NCI-H2029 treated with DMSO at 0.1 percent for 48 hours (cell line): ENCODE data around the gene CELF2.
"Not testable (repeated sequence)": the region's sequence is repeated elsewhere in the genome, so short reads cannot be mapped to it uniquely, and the experiment has no call there.

Experiments used
- DNase-seq: peaks from one replicate; lab custom pipeline; 2025; lab: John Stamatoyannopoulos, UW

Gene CELF2

DNA sequence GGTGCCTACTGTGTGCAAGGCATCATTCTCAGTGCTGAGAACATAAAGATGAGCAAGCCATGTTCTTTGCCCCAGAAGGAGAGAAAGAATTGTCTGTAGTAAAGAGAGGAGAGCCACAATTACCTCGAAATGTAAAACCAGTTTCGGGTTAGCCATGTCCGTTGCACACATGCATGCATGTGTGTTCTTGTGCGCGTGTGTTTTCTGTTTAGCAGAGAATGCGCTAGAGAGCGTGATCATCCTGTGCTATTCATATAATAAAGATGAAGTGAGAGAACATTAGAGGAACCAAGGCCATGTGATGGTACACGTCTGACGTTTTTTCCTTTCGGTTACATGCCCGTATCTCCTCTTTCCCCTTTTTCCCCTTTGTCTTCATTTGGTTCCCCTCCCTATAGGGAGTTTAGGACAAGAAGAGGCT lies 158.2 kb downstream of the CELF2 start:
- no peak for DNase-seq

DNA sequence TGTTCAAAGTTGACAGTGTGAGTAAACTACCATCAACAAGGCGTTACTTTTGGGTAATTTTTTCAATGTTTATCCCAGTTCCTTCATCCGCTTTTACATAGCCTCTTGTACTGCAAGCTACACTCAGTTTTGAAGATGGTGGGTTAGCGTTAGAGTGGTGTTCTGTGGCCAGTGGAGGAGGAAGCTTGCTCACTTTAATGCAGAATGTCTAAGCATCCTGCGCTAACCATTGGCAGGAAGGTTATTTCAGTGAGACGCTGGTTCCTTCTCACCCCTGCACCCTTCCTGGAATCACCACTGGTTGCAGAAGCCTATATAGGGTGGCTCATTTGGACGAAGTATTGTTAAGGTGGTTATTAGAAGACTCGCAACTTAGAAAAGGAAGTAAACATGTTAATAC lies 159.1 kb downstream of the CELF2 start:
- DNase-seq: no peak

GRCh38 chr10:11177381-11177780 lies 159.7 kb downstream of the CELF2 start:
- no peak for DNase-seq

DNA sequence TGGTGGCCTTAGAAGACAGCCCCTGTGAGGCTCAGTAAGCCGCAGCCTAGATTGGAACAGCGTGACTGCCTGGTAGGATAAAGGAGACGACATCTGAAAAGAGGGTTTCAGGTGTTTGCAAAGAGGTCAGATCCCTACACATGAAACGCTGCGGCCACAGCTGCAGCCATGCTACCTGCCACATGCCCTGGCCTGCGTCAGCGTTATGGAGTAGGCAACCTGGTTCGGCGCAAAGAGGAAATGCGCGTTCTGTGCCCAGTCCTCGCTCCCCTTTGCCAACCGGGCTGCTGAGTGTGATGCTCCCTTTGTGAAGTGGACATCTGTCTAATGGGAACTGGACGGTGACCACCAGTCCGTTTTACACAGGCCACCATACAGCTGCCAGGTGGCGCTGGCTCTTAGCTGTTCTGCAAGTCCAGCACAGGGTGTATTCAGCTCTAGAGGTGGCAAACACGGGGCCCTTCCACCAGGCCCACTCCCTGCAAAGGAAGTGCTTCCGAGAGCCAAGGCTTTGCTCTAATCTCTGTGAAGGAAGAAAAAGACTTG lies 160.3 kb downstream of the CELF2 start:
- DNase-seq: no peak

- no peak for DNase-seq
These were observed 161.2 kb downstream of the CELF2 start for GRCh38 chr10:11178606-11179515.

DNA sequence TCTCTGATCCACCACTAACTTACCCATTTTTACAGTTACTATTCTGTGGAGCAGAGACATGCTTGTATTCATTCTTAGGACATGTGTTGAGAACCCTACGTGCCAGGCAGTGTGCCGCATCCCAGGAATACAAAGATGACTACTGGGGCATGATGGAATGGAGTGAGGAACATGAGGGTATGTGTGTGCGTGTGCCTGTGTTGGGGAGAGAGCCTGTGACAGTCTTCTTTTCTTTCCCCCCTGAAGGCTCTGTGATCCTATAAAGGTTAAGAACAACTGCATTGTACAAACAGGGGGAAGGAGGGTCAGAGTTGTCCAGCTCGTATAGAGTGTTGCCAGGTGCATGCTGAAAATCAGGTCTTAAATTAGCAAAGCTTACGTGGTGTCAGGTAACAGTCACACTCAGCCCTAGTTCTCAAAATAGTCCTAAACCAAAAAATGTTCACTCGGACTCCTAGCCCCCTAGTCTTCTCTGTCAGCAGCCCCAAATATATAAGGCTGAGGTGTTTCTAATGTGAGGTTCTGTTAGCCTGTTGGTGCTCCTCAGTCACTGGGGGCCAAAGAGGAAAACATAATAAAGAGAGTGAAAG lies 161.9 kb downstream of the CELF2 start:
- no peak for DNase-seq

GRCh38 chr10:11180228-11180627 lies 162.6 kb downstream of the CELF2 start:
- DNase-seq: no peak

GRCh38 chr10:11181978-11182377 lies 164.3 kb downstream of the CELF2 start:
- no peak for DNase-seq

GRCh38 chr10:11183015-11183414 lies 165.3 kb downstream of the CELF2 start:
- DNase-seq: no peak

- no peak for DNase-seq
These were observed 166.4 kb downstream of the CELF2 start for GRCh38 chr10:11184093-11184492.

DNA sequence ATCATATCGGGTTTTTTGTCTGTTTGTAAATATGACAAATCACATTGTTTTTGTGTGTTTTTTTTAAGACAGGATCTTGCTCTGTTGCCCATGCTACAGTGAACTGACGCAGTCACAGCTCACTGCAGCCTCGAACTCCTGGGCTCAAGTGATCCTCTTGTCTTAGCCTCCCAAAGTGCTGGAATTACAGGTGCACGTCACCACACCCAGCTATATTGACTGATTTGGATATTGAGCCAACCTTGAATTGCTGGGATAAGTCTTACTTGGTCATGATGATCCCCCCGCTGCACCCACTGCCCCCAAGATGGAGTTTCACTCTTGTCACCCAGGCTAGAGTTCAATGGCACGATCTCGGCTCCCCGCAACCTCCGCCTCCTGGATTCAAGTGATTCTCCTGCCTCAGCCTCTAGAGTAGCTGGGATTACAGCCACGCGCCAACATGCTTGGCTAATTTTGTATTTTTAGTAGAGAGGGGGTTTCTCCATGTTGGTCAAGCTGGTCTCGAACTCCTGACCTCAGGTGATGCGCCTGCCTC lies 167.5 kb downstream of the CELF2 start:
- not testable (repeated sequence) for DNase-seq

DNA sequence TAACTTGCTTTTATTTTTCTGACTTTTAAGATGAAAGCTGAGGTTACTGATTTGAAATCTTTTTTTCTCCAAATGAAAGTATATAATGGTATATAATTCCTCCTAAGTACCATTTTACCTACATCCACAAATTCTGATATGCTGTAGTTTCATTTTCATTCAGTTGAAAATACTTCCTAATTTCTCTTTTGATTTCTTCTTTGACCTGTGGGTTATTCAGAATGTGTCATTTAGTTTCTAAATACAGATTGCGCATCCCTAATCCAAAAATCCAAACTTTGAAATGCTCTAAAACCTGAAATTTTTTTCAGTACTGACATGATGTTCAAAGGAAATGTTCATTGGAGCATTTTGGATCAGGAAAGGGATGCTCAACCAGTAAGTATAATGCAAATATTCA lies 168.7 kb downstream of the CELF2 start:
- no peak for DNase-seq

DNA sequence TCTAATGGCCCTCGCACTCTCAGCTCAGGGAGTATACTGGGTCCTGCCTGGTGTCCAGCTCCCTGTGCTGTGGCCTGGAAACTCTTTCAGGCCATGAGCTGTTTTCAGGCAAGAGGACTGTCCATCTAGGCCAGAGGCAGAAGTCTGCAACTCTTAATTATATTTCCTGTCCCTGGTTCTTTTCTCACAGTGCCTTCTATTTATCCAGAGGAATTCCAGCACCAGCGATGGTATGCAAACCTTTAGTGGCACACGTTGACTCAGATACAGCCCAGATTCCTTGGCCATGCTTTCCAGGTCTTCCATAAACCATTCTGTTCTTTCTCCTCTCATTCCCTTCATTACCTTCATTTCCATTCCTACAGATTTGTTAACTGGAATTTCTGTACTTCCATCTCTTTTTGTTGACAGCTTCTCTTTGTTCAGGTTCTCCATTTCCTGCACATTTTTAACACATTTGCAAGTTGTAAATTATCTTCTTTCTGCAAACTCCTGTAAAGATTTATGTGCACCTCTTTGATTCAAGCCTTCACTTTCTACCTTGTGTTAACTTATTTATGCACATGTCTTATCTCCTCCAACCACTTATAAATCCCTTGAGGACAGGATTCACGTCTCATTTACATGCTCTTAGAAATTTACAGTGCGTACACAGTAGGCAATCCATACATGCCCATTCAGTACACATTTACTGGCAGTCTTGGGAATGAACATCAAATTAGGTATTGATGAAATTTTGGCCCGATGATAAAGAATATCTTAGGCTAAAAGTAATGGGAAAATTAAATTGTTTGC lies 172.1 kb downstream of the CELF2 start:
- no peak for DNase-seq

DNA sequence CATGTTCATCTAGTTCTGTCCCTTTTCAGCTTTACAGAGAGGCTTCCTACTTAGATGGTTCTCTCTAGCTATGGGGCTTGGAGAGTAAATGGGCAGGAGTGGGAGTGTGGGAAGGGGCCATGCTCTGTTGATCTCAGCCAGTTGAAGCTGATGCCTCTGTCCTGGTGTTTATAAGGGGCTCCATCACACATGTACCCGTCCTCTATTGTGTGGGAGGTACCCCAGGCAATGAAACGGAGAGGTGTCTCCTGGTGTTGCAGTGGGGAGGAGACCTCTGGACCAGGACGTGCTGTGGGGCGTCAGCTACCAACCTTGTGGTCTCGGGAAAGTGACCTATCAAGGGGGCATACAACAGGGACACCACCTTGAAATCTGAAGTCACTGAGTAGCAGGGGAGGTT lies 173.5 kb downstream of the CELF2 start:
- DNase-seq: no peak

DNA sequence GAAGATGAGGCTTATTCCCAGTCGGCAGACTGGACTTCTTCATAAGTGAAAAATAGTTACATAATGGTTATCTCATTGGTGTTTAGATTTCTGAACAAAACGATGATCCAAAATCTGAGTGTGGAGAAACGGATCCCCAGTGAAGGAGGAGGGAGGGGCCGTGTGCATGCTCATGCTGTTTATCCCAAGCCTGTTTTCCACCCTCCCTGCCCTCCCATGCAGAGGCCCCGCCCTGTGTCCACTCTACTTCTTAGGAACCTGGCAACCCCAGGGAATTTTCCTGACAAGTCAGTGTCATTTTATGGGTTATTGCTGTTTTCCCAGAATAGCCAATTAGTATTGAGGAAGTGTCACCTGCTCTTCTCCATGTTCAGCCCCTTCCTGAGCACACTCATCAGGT lies 174.0 kb downstream of the CELF2 start:
- DNase-seq: no peak

DNA sequence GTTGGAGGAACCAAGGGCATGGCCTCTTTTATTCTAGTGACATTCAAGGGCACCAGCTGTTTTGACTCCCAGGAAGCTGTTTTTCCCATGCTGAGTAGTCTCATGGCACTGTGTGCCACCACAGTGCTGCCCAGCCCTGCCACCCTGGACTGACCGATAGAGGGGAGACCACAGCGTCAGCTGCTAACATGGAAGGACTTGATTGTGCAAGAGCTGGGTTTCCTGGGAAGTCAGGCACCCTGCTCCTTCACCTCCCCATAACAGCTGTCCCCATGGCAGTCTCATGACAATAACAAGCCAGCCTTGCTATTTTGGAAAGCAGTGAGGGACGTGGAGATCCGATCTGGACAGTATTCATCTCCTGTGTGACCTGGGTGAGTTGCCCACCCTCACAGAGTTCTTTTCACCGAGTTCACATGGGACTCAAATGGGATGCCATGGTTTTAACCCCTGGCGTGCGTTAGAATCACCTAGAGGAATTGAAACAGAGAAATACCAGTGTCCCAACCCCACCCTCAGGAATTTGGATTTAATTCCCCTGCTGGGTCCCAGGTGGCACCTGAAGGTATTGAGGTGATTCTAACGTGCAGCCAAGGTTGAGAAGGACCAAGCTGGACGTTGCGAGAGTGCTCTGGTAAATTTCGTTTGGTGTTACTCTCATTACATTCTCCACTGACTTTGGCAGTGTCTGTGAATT lies 174.8 kb downstream of the CELF2 start:
- DNase-seq: no peak

DNA sequence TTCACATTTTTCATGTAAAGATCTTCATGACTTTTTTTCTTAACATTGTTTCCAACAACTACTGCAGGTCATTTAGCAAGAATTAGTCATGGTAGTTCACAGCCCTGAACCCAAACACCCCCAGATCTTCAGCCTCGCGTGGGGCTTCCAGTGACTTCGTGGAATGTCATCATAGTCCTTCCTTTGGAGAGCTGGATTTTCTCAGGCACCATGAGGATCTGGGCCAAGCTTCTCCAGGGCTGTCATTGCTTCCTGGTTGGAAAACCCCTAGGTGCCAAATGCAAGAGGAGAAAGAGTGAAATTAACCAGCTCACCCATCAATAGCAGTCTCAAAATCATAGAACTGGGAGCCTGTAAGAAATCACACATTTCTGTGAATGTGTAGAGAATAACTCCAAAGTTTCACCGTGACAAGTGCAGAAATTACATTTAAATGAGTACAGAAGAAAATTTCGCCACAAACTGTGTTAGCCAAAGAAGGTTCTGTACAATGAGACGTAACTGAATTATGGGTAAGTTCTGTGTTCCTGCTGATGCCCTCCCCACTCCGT lies 175.4 kb downstream of the CELF2 start:
- DNase-seq: no peak

GRCh38 chr10:11194859-11195586 lies 177.4 kb downstream of the CELF2 start:
- DNase-seq: no peak

DNA sequence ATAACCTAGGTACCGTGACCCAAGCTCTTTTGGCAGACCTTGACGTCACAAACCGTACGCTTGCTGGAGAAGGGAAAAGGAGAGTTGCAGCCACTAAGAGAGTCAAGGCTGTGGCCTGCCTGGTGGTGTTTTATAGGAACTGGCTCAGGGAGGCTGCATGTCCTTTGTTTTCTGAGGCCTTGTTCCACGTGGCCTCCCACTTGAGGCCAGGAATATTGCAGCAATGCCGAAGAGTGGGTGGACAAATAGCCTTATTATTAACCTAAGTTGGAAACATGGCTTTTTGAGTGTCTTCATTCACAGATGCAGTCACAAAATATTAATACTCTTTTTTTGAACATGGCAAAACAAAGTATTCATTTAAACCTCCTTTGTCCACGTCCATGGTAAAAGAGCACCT lies 178.0 kb downstream of the CELF2 start:
- no peak for DNase-seq

DNA sequence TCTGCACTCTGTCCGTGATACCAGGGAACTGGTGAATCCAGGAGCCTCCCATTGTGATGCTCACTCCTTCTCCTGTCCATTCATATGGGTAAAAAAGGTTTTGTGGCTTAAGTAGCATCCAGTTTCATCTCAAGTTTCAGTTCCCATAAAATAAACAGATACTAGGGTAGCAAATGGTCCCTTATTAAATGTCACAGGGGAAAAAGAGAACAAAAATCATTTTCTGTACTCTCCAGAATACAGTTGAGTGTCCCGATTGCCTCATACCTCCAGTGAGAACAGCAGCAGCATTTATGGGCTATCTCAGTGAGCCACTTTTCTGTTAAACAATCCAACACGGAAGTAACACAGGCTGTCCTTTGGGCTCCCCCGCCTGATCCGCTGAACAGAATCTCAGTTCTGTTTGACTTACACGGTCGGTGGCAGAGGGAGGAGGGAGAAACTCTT lies 179.6 kb downstream of the CELF2 start:
- no peak for DNase-seq

- DNase-seq: no peak
These were observed 180.2 kb downstream of the CELF2 start for GRCh38 chr10:11197878-11198277.
